HG02798 (cell line): Measurements from ENCODE around the gene ZBTB16.

ENCODE experiments used
- ATAC-seq: cut with Tn5 transposase; IDR thresholded peaks from one replicate; pipeline ENCODE4 v1.9.1; 2021; ENCODE audit warnings: mild to moderate bottlenecking; ENCODE audit not compliant: unreplicated experiment, poor library complexity

ZBTB16 gene

GRCh38 chr11:114059278-114059983, at the start of gene ZBTB16:
ZBTB16 (plus strand) TSS chr11:114059711; CDS start chr11:114063301, 3,590 bp downstream.
- ATAC-seq = no peak

GRCh38 chr11:114010931-114011330, 48.6 kb upstream of the ZBTB16 start:
- ATAC-seq = no peak

DNA sequence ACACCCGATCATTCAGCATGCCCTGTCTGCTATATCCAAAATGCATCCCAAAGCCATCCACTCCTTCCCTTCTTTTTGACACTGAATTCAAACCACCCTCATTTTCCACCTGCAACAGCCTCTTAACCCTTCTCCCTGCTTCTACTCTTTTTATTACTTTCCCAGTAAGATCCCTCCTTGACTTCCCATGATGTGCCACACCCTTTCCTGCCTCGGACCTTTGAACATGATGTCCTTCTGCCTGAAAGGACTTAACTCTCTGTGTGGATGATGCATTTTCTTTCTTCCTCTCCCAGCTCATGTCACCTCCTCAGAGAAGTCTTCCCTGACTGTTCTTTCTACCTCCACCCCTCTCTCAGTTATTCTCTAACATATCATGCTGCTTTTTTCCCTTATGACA, 48.1 kb upstream of the ZBTB16 start:
- ATAC-seq = no peak

- no peak for ATAC-seq
These were observed 44.4 kb upstream of the ZBTB16 start for GRCh38 chr11:114015117-114015516.

DNA sequence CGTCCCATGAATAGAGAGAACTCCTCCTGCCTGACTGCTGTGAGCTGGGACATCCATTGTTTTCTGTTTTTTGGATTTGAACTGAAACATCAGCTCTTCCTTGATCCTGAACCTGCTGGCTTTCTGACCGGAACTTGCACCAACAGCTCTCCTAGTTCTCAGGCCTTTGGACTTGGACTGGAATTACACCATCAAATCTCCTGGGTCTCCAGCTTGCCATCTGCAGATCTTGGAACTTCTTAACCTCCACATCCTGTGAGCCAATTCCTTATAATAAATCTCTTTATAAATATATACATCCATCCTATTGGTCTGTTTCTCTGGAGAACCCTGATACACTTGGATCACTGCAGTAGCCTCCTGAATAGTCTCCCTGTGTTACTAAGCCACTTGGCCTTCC, 42.5 kb upstream of the ZBTB16 start:
- ATAC-seq = no peak

DNA sequence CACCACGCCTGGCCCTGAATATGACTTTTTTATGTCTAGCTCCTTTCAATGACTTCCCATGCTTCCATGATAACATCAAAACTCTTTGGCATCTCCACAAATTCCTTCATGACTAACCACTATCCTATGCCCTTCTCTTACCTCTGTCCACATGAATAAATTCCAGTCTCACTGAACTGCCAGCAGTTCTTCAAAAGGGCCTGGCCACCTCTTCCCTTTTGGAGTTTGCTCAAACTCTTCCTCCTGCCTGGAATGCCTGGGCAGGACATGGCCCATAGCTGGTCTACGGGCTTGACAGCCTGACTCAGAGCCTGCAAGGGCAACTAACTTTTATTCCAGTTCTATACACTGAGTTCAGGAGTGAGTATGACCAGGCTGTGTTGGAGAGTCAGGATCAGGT, 41.8 kb upstream of the ZBTB16 start:
- no peak for ATAC-seq

GRCh38 chr11:114019046-114019445, 40.5 kb upstream of the ZBTB16 start:
- no peak for ATAC-seq

DNA sequence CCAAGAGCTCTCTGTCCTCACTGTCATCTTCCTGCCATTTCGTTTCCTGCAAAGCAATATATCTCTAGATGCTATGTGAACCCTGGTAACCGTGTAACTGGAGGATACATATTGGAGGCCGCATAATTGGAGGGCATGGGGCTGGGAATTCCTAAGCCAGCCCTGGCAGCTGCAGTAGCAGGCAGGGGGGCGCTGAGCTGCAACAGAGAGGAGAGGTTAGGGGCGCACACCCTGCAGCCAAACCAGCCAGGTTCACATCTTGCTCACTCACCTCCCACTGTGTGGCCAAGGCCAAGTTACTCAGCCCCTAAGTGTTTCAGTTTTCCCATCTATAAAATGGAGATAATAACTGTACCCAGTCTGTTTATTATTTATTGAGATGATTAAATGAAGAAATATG, 39.9 kb upstream of the ZBTB16 start:
- ATAC-seq = no peak

DNA sequence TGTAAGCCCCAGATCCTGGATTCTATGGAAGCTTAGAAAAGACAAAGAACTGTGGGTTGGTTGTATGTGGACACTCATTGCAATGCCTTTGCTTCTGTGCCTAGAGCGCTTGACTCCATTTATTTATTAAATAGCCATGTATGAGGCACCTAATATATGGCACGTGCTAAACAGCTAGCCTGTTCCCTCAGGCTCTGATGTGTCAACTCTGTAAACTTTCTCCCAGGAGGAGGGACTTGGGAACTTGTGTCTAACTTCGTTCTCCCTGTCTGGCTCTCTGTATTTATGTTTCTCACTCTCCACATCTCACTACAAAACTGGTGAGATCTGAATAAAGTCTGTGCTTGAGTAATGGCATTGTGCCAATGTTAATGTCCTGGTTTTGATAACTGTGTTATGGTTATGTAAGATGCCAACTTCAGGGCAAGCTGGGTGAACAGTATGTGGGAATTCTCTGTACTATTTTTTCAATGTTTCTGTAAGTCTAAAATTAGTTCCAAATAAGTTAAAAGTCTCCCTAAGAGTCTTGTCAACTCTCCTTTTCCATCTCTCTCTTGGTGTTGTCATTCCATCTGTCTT, 34.1 kb upstream of the ZBTB16 start:
- ATAC-seq = no peak

DNA sequence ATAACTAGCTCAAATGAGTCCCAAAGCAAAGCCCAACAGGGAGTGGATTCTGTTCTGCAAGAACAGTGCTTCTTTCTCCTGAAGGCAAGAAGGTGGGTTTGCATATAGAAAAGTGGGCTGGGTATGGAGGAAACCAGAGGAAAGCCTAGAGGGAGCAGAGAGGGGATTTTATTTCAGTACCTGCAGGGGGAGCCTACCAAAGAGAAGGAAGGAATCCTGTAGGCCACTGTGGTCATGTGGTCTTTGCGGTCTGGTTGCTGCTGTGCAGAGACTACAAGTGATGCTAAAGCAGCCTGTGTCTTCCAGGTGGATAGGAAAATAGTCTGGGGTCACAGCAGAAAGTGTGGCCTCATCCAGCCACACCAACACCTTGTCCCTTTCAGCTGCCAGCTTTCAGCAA, 33.2 kb upstream of the ZBTB16 start:
- ATAC-seq = no peak

DNA sequence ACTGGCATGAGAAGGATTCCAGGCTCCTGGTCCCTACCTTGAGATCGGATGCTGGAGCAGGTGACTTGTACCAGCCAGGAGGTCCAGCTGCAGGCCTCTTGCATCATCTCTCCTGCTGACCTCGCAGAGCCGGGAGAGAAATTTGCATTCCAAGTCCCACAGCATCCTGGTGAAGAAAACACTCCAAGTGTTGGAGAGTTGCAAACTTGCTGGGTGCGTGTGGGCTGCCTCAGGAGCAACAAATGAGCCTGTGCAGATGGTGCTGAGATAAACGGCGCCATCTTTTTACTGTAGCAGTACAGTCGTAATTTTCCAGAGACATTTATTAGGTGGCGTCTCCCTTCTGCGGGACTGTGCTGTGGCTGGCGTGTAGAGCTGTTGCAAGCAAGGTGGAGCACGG, 32.1 kb upstream of the ZBTB16 start:
- no peak for ATAC-seq

- ATAC-seq = no peak
These were observed 31.6 kb upstream of the ZBTB16 start for GRCh38 chr11:114027926-114028325.

DNA sequence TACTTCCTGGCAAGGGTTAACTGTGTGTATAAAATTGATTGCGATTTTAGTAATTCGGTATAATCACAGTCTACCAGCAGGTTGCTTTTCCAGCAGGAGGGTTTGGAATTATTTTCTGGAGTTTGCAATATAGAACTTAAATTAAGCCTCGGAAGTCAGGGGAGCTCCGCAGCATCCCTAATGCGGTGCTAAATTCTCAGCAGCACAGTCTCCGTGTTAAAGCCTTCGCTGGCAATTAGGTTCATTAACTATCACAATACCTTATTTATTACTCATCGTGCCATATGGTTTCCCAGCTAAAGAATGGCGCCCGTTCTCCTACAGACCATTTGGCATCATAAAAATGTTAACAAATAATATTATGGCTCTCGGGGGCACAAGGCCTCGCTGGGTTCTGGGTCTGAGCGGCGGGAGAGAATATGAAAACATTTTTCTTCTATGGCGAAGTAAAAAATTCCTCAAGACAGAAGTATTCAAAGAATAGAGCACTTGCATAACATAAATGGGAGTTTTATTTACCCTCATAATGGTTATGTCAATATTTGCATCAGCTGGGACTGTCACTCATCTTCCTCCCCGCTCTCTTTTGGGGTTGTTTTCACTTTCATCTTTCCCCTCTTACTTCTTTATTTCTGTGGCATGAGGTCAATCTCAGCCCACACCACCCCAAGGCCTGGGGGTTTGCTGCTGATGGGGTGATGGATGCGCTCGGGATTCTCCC, 28.1 kb upstream of the ZBTB16 start:
- no peak for ATAC-seq

DNA sequence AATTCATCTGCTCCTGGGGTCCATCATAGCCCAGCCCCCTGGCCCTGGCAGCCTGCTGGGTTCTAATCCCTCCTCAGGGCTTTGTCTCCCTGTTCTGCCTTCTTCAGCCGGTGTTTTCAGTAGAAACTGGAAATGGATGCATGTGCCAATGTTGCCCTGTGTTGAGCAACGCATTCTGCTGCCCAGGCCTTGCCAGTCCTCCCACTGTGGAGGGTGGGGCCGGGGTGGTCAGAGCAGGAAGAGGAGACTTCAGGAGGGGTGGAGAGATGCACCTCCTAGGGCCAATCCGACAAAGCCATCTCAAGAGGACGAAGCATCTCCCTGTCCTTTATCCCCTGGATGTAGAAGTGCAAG, 27.6 kb upstream of the ZBTB16 start:
- no peak for ATAC-seq

- ATAC-seq = no peak
These were observed 26.4 kb upstream of the ZBTB16 start for GRCh38 chr11:114033066-114033465.

- ATAC-seq = no peak
These were observed 25.9 kb upstream of the ZBTB16 start for GRCh38 chr11:114033572-114033971.

DNA sequence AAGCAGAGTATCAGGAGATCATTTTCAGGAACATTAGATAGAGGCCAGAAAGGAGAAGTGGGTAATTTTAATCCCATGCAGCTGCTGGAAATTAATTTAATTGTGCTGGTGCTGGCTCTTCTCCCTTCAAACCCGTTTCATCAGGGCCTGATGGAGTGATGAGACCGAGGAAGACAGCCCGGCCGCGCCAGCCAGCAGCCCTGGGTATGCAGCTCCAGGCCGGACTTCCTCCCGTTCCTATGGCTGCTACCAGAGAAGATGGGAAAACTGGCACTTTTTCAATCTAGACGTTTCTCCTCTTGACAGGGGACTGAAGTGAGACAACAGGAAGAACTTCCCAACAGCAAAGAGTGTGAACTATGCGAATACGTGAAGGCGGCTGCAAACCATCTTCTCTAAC, 24.6 kb upstream of the ZBTB16 start:
- no peak for ATAC-seq

DNA sequence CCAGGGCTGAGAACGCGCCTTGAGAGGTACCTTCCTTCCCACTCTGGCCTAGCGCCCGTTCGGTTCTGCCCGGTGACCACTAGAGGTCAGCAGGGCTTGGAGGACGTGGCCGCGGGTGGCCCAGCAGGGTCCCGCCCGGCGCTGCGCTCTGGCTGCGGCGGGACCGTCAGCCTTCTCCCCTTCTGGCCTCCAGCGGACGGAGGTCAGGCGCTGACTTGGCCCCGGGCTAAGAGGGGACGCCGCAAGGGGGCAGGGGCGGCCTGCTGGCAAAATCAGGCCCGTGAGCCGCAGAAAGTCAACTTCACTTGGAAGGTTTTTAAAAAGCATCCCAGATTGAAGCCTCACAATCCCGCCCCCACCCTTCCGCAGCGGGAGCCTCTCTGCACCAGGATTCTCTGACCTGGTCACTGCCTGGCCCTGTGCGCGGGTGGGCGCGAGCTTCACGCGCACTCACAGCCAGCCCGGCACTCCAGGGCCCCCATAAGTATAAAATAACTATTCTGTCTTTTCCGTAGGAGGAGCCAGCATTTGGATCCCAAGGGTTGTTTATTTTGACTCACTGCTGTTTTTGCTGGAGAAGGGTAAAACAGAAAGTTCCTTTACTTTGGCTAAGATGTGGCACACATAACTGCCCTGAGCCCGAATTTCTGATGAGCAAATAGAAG, 23.2 kb upstream of the ZBTB16 start:
- ATAC-seq = no peak

DNA sequence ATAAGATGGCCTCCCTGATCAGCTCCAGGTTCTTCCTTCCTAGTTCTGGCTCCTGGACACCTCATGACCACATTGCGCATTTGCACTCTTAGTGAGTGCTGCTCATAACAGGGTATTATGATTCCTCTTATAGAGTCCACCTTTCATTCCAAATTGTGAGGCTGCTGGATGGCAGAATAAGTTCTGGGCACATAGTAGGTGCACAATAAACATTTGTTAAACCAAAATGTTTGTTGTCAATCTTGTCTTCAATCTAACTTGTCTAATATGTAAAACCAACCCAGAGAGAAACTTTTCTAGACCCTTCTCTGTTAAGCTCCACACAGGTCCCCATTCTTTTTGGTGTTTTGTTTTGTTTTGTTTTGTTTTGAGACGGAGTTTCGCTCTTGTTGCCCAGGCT, 22.6 kb upstream of the ZBTB16 start:
- ATAC-seq = no peak

DNA sequence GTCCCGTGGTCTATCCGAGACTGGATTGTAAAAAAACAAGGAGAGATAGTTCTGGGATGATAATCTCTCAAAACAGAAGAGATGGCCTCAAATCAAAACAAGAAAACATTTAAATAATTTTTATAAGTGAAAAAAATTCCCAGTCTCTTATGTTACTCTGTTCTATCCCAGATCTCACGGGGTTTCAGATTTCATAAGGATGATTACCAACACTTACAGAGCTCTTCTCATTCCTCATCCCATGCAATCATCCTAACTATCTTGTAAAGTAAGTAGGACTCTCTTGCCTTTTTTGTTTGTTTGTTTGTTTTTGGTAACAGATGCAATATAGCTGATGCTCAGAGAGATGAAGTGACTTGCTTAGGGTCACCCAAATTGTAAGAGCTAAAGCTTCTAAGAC, 20.0 kb upstream of the ZBTB16 start:
- no peak for ATAC-seq

- no peak for ATAC-seq
These were observed 18.8 kb upstream of the ZBTB16 start for GRCh38 chr11:114040706-114041211.
